Measurements from ENCODE around the gene RAB21. TPM values are rescaled to one million over a fixed set of nuclear protein-coding genes. Genes with fewer than 3 reads are reported as not detected.
"Not testable (repeated sequence)": the region's sequence is repeated elsewhere in the genome, so short reads cannot be mapped to it uniquely, and the experiment has no call there.

RAB21 gene
- total and polyA plus RNA-seq, 7 donors: 7.8 to 27.0 (median 18.3) TPM

- WGBS, 2 donors: 58% methylated on average over 5 of the region's 5 CpGs
- Histone ChIP-seq H3K27me3 (no peaks in the 10 kb centered on the region), H3K9me3 (peaks cover 0 to 6% (median 3%) of the 10 kb centered on the region in 4 donors), H3K4me3 (peak overlapping the region; percentile 79 to 85 (median 82)), H3K27ac (peak overlapping the region; percentile 94 to 97 (median 95)), H3K4me1 (peaks cover 0 to 31% (median 26%) of the 10 kb centered on the region in 4 donors), H3K36me3 (peaks cover 0 to 12% (median 0%) of the 10 kb centered on the region in 4 donors)
- TF ChIP-seq CTCF (IDR thresholded peaks at IDR 0.05) (no peak), EP300 (IDR thresholded peaks at IDR 0.05) (no peak), POLR2AphosphoS5 (IDR thresholded peaks at IDR 0.05) (peak in 1 of 4 donors; percentile 29)
- DNase-seq: no peak
- intact Hi-C loops (cut with DNase I): no loop called here
Observed at GRCh38 chr12:71756054-71756690, 1.5 kb downstream of the RAB21 start.

- no peaks in the 10 kb centered on the region for H3K27me3 ChIP-seq
- 97 to 99% methylated on average over 3 of the region's 3 CpGs for WGBS, 2 donors
- intact Hi-C loops (cut with DNase I): no loop called here
- no peak overlapping the region for H3K4me3 ChIP-seq
- peaks cover 0 to 12% (median 0%) of the 10 kb centered on the region in 4 donors for H3K36me3 ChIP-seq
- H3K9me3 ChIP-seq: peaks cover 0 to 6% (median 3%) of the 10 kb centered on the region in 4 donors
- DNase-seq: no peak
- TF ChIP-seq EP300 (IDR thresholded peaks at IDR 0.05): no peak
- TF ChIP-seq CTCF (IDR thresholded peaks at IDR 0.05): no peak
- no peak for TF ChIP-seq POLR2A (IDR thresholded peaks at IDR 0.05)
- peaks cover 0 to 43% (median 35%) of the 10 kb centered on the region in 4 donors for H3K4me1 ChIP-seq
- H3K27ac ChIP-seq: no peak overlapping the region
Observed at GRCh38 chr12:71759941-71760340, 5.3 kb downstream of the RAB21 start.

- H3K27ac ChIP-seq: no peak overlapping the region
- H3K4me1 ChIP-seq: peaks cover 0 to 44% (median 37%) of the 10 kb centered on the region in 4 donors
Observed at GRCh38 chr12:71760471-71760870, 5.8 kb downstream of the RAB21 start.

GRCh38 chr12:71761354-71761753, 6.7 kb downstream of the RAB21 start:
- H3K9me3 ChIP-seq; H3K27ac ChIP-seq; H3K27me3 ChIP-seq; intact Hi-C loops (cut with DNase I); DNase-seq; H3K4me3 ChIP-seq: not testable (repeated sequence)
- 99 to 100% methylated on average over 1 of the region's 1 CpG for WGBS, 2 donors
- H3K36me3 ChIP-seq: peaks cover 0 to 12% (median 0%) of the 10 kb centered on the region in 4 donors
- peaks cover 0 to 42% (median 33%) of the 10 kb centered on the region in 4 donors for H3K4me1 ChIP-seq

More at GRCh38 chr12:71760471-71760870, 5.8 kb downstream of the RAB21 start:
- TF ChIP-seq POLR2A (IDR thresholded peaks at IDR 0.05): no peak
- TF ChIP-seq POLR2AphosphoS5 (IDR thresholded peaks at IDR 0.05): no peak
- no peak for TF ChIP-seq CTCF (IDR thresholded peaks at IDR 0.05)
- TF ChIP-seq EP300 (IDR thresholded peaks at IDR 0.05): no peak
- no peaks in the 10 kb centered on the region for H3K27me3 ChIP-seq
- no peak overlapping the region for H3K4me3 ChIP-seq
- H3K36me3 ChIP-seq: peaks cover 0 to 12% (median 0%) of the 10 kb centered on the region in 4 donors
- intact Hi-C loops (cut with DNase I): no loop called here
- 61 to 93% methylated on average over 3 of the region's 3 CpGs for WGBS, 2 donors
- H3K9me3 ChIP-seq: peaks cover 0 to 6% (median 3%) of the 10 kb centered on the region in 4 donors
- no peak for DNase-seq

GRCh38 chr12:71763677-71764379, 9.2 kb downstream of the RAB21 start:
- Histone ChIP-seq H3K27ac (peak overlapping the region in 2 of 4 donors; percentile 29 to 42), H3K27me3 (no peaks in the 10 kb centered on the region), H3K36me3 (peaks cover 0 to 9% (median 0%) of the 10 kb centered on the region in 4 donors), H3K9me3 (peaks cover 0 to 6% (median 3%) of the 10 kb centered on the region in 4 donors), H3K4me3 (no peak overlapping the region), H3K4me1 (peaks cover 0 to 34% (median 24%) of the 10 kb centered on the region in 4 donors)
- intact Hi-C loops (cut with DNase I): no loop called here
- WGBS, 2 donors: 82 to 91% methylated on average over 4 of the region's 4 CpGs
- TF ChIP-seq POLR2AphosphoS5 (IDR thresholded peaks at IDR 0.05) (no peak), POLR2A (IDR thresholded peaks at IDR 0.05) (no peak), CTCF (IDR thresholded peaks at IDR 0.05) (no peak), EP300 (IDR thresholded peaks at IDR 0.05) (peak in 1 of 4 donors; percentile 3)
- DNase-seq: no peak

Measured in sigmoid colon (tissue), 7 donors.